SK-N-MC (cell line): ENCODE data around the gene SPRED3.

ENCODE experiments used
- EZH2 ChIP-seq: fragments of 200-600 bp; sonication (generic); IDR thresholded peaks from one replicate; pipeline ENCODE4 v1.6.1; 2017; ENCODE audit warnings: antibody characterized with exemption
- POLR2AphosphoS5 ChIP-seq: IDR thresholded peaks from 2 replicates; pipeline ENCODE4 v1.6.1; 2012; ENCODE audit warnings: mild to moderate bottlenecking, low read depth, low read length, borderline replicate concordance

DNA sequence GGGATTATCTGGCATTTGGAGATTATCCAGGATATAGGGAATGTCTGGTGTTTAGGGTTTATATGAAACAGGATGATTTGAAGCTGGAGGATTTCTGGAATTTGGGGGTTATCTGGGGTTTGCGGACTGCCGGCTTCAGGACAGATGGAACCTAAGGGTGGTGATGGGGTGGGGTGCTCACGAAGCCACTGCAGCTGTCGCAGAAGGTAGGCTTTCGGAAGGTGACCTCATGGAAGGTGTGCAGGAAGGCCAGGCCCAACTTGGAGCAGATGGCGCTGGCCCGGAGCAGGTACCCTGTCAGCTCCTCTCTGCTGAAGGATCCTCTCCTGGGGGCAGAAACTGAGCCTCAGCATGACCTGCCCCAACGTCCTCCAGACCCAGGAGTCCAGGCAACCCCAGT lies 24.0 kb downstream of the SPRED3 start:
- TF ChIP-seq EZH2 (no peak), POLR2AphosphoS5 (no peak)
